Measurements from ENCODE around the gene MCF2L2.

Gene MCF2L2

DNA sequence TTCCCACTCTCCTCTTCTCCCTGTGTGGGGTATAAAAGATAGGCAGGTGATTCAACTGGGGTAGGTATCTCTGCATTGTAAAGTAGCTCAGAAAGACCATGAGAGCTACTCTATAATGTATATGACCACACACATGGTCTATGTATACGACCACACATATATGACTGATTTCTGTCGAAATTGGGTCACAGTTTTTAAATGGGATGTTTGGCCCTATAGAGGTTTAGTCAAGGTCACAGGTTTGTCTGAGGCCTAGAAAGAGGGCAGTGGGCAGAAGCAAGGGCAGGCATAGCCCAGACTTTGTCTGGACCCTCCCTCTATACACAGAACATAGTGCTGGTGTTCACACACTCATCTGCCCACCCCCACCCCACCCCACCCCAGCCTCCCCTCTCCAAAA is 270.3 kb downstream of the MCF2L2 start:
- no peak for DNase-seq

- DNase-seq: no peak
Measured at GRCh38 chr3:183156266-183156665, 272.2 kb downstream of the MCF2L2 start.

DNA sequence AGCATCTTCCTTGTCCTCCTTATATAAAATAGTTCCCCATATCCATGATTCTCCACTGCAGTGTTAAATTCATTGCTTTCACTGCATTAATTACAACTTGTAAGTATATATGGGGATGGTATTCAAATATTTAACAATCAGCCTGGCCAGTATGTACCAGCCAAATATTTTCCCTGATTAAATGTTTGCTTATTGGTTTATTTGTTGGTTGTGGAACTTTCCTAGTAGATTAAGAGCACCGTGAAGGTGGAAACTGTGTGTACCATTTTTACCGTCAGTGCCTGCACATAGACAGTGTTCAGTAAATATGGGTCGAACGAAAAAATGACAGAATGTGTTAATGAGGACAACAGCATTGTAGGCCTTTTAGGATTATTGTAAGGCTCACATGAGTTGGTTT is 272.9 kb downstream of the MCF2L2 start:
- DNase-seq: no peak

DNA sequence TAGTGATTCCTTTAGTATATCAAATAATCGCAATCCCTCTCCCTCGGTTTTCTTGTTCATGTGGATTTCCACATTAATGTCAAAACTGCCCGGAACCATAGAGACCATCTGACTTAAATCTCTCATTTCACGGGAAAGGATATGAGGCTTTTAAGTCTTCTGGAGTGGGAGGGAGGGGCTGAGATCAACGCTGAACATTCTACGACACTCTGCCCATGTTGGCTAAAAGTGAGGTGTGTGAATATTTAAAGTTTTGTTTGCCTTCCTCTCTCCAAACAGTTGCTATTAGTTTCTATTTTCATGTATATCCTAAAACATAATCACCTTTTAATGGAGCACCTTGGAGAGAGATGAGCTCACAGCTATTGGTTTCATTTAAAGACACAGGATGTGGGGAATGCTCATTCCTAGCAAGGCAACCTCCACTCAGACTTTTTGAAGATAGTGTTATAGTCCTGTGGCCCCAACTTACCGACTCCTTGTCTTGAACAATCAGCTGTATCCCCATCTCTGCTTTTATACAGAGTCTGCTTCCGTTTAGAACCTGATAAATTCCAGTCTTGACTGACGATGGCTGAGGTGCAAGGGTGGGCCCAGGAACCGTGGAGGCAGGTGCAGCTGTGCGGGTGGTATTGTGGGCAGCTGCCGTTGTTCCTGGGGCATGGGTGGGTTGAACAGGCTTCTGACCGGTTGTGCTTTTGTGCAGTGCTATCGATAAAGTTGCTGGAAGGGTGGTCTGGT is 275.0 kb downstream of the MCF2L2 start:
- no peak for DNase-seq

- no peak for DNase-seq
Measured at GRCh38 chr3:183151821-183152351, 276.5 kb downstream of the MCF2L2 start.

- DNase-seq: no peak
Measured at GRCh38 chr3:183151086-183151485, 277.3 kb downstream of the MCF2L2 start.

- no peak for DNase-seq
Measured at GRCh38 chr3:183149915-183150750, 278.3 kb downstream of the MCF2L2 start.

DNA sequence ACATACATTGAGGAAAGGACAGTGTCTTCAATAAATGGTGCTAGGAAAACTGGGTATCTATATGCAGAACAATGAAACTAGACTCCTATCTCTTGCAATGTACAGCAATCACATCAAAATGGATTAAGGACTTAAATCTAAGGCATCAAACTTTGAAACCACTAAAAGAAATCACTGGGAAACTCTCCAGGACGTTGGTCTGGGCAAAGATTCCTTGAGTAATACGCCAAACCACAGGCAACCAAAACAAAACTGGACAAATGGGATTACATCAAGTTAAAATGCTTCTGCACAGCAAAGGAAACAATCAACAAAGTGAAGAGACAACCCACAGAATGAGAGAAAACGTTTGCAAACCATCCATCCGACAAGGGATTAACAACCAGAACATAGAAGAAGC is 280.4 kb downstream of the MCF2L2 start:
- no peak for DNase-seq

- no peak for DNase-seq
Measured at GRCh38 chr3:183144363-183144762, 284.1 kb downstream of the MCF2L2 start.

- DNase-seq: no peak
Measured at GRCh38 chr3:183142199-183142598, 286.2 kb downstream of the MCF2L2 start.

- no peak for DNase-seq
Measured at GRCh38 chr3:183134844-183135243, 293.6 kb downstream of the MCF2L2 start.

DNA sequence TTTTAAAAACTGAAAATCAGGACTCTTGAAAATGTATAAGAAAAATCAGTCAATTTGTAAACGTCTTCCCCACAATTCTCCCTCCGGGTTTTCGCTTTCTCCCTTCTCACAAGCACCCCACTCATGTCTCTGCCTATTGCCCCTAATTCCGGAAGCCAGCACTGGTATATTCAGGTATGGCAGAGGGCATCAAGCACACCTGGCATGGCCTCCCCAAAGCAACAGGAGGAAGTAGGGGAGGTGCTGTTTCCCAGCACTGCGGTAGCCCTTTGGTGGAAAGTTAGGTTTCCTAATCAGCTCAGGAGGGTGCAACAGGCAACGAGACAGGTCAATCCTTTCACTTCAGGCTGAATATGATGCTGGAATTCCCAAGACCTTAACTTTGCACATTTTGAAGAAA is 296.0 kb downstream of the MCF2L2 start:
- no peak for DNase-seq

- DNase-seq: no peak
Measured at GRCh38 chr3:183131735-183132134, 296.7 kb downstream of the MCF2L2 start.

DNA sequence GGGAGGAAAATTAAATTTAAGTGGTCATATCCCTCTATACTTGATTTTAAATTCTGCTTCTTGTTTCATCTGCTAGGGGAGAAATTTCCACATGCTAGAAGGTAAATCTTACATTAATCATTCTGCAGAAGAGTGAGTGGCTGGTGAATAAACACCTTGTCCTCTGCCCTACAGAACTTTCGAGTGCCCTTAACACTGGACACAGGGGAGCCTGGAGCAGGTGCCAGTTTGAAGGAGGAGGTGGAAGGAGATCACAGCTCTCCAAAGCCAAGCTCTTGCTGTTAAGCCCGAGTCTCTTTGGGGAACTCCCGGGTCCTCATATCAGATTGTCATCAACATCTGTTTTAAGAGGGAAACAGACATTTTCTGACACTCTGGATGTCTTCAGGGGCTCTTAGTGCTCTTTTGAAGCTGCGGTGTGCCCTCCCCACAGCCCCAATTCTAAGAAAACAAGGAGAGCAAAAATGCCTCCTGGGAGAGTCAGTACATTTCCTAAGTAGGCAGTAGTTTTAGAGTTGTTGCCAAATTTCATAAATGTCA is 297.2 kb downstream of the MCF2L2 start:
- no peak for DNase-seq

- no peak for DNase-seq
Measured at GRCh38 chr3:183129243-183129642, 299.2 kb downstream of the MCF2L2 start.

DNA sequence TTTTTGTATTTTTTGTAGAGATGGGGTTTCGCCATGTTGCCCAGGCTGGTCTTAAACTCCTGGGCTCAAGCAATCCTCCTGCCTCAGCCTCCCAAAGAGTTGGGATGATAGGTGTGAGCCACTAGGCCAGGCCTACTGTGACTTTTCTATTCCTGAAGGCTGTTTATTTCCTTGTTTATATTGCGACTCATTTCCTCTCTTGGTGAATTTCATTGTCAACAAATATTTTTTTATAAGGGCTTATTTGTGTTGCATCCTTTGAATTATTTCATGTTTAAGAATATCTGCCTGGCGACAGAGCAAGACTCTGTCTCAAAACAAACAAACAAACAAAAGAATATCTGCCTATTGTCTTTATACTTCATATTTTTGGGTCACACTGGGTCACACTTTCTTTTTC is 299.7 kb downstream of the MCF2L2 start:
- no peak for DNase-seq
